K562 (cell line): ENCODE measurements around the gene SEC11A. TPM values are rescaled to one million over a fixed set of nuclear protein-coding genes. Genes with fewer than 3 reads are reported as not detected.

ENCODE experiments used
- ATAC-seq: fragments of 200-7000 bp; cut with Tn5 transposase; 3 replicates; pipeline ENCODE4 v1.9.1; 2020; ENCODE audit warnings: moderate library complexity
- BruUV-seq: library from RNA; stranded (reverse); fragments of 400-500 nt; replicated peaks from 2 replicates; lab custom pipeline; 2021; lab: Mats Ljungman, UMichigan
- CTCF ChIA-PET: fragments of 300-600 bp; formaldehyde crosslinking; extraction: SDS; loops from one replicate; lab custom pipeline; 2021; ENCODE audit warnings: low intra/inter-chr PET ratio; lab: Yijun Ruan, JAX
- POLR2A ChIA-PET: fragments of 300-600, 350-650 bp; sonication (Branson Sonifier 250); formaldehyde crosslinking; extraction: SDS; loops from one replicate; lab custom pipeline; 2021; ENCODE audit warnings: antibody characterized with exemption, inconsistent platforms; lab: Yijun Ruan, JAX
- DNase-seq, 4 experiments: peaks; one replicate each; pipeline versions ENCODE4 v3.0.0 to v3.0.0-alpha.2; 2011 to 2018; ENCODE audit warnings: low spot score in 3 of 4, mixed read lengths in 3 of 4; ENCODE audit errors: extremely low read depth in 1 of 4
- FAIRE-seq: peaks from 2 replicates; lab custom pipeline; 2011; peaks lifted over from hg19 to GRCh38; lab: Jason Lieb, UNC
- H2AFZ ChIP-seq: 2 replicates; pipeline ENCODE4 v1.6.0; 2011; ENCODE audit warnings: low read depth, low read length, control low read depth, inconsistent platforms
- H3K27ac ChIP-seq: fragments of 200-600 bp; 3 replicates; pipeline ENCODE4 v1.8.0; 2011; ENCODE audit warnings: low read depth, mild to moderate bottlenecking, control low read depth, inconsistent platforms, low read length, moderate library complexity, mixed read lengths; ENCODE audit errors: extremely low read depth
- H3K27me3 ChIP-seq, 2 experiments: fragments of 300-600 bp in 1 of 2; 2 replicates in 1 of 2; 3 replicates in 1 of 2; pipeline versions ENCODE4 v1.6.0 to v1.8.0; 2011; ENCODE audit warnings: inconsistent platforms in 2 of 2, low read length in 2 of 2, mild to moderate bottlenecking in 1 of 2, mixed read lengths in 1 of 2, moderate library complexity in 1 of 2; ENCODE audit not compliant: control insufficient read depth in 2 of 2, insufficient read depth in 2 of 2
- H3K36me3 ChIP-seq: fragments of 300-600 bp; 3 replicates; pipeline ENCODE4 v1.8.0; 2011; ENCODE audit warnings: mild to moderate bottlenecking, low read length, inconsistent platforms; ENCODE audit not compliant: control insufficient read depth, insufficient read depth
- H3K4me1 ChIP-seq, 2 experiments: fragments of 200-600 bp in 1 of 2; replicated peaks in 1 of 2; 2 replicates in 1 of 2; 3 replicates in 1 of 2; pipeline versions ENCODE4 v1.5.1 to v1.8.0; 2011; ENCODE audit warnings: inconsistent platforms in 2 of 2, low read length in 2 of 2, mild to moderate bottlenecking in 1 of 2, mixed read lengths in 1 of 2, moderate library complexity in 1 of 2; ENCODE audit not compliant: control insufficient read depth in 2 of 2, insufficient read depth in 2 of 2
- H3K4me2 ChIP-seq: 2 replicates; pipeline ENCODE4 v1.6.1; 2011; ENCODE audit warnings: low read length, control low read depth, inconsistent platforms, mixed read lengths; ENCODE audit not compliant: insufficient read depth
- H3K4me3 ChIP-seq: fragments of 200-600 bp; sonication (generic), shearing (Covaris generic); 2 replicates; pipeline ENCODE4 v1.5.1; 2016; ENCODE audit warnings: control low read depth, inconsistent platforms
- H3K79me2 ChIP-seq: fragments of 200-600 bp; 3 replicates; pipeline ENCODE4 v1.8.0; 2011; ENCODE audit warnings: low read length, inconsistent platforms; ENCODE audit not compliant: control insufficient read depth, insufficient read depth
- H3K9ac ChIP-seq, 2 experiments: 2 replicates each; pipeline versions ENCODE4 v1.6.0 to v1.6.1; 2011; ENCODE audit warnings: low read depth in 2 of 2, low read length in 2 of 2, control low read depth in 1 of 2, inconsistent platforms in 1 of 2, mild to moderate bottlenecking in 1 of 2, mixed read lengths in 1 of 2; ENCODE audit not compliant: insufficient read depth in 1 of 2
- H3K9me1 ChIP-seq: one replicate; pipeline ENCODE4 v1.6.0; 2011; ENCODE audit warnings: inconsistent platforms, mild to moderate bottlenecking, low read length, moderate library complexity; ENCODE audit not compliant: control insufficient read depth, insufficient read depth
- H3K9me3 ChIP-seq: replicated peaks from 2 replicates; pipeline ENCODE4 v1.5.1; 2011; ENCODE audit warnings: low read depth, low read length, inconsistent platforms; ENCODE audit not compliant: control insufficient read depth, insufficient read depth
- H4K20me1 ChIP-seq: replicated peaks from 2 replicates; pipeline ENCODE4 v1.6.1; 2011; ENCODE audit warnings: low read length, inconsistent platforms, mixed read lengths; ENCODE audit not compliant: control insufficient read depth, insufficient read depth
- C11orf30 ChIP-seq: fragments of 450-650 bp; IDR thresholded peaks from 2 replicates; pipeline ENCODE4 v1.6.1; 2016; ENCODE audit warnings: low read depth, mild to moderate bottlenecking
- CAMTA2 ChIP-seq: fragments of 250-450 bp; sonication (Bioruptor Pico); conservative IDR thresholded peaks from 2 replicates; pipeline ENCODE4 v1.5.1; 2022
- ELF4 ChIP-seq: fragments of 450-650 bp; formaldehyde crosslinking; IDR thresholded peaks from 2 replicates; pipeline ENCODE4 v1.4.0; 2022; ENCODE audit warnings: missing genetic modification characterization
- MAFG ChIP-seq: fragments of 450-650 bp; conservative IDR thresholded peaks from 2 replicates; pipeline ENCODE4 v1.6.1; 2016; ENCODE audit warnings: missing genetic modification characterization, missing compliant biosample characterization
- PHF8 ChIP-seq: fragments of 200-600 bp; sonication (generic); IDR thresholded peaks from 2 replicates; pipeline ENCODE4 v1.6.1; 2012; ENCODE audit warnings: mixed run types, mild to moderate bottlenecking, inconsistent platforms, low read length, moderate library complexity, borderline replicate concordance
- POLR2B ChIP-seq: fragments of 450-650 bp; IDR thresholded peaks from 2 replicates; pipeline ENCODE4 v1.6.1; 2018; ENCODE audit warnings: low read depth; ENCODE audit not compliant: partially characterized antibody
- RBM15 ChIP-seq: fragments of 200-400 bp; formaldehyde crosslinking; IDR thresholded peaks from 2 replicates; pipeline ENCODE4 v1.6.1; 2018; ENCODE audit warnings: mild to moderate bottlenecking, low read length, moderate library complexity; ENCODE audit not compliant: insufficient read depth
- SMAD1 ChIP-seq: fragments of 150-350 bp; IDR thresholded peaks from 2 replicates; pipeline ENCODE4 v1.6.1; 2014; ENCODE audit warnings: low read length, low read depth; ENCODE audit not compliant: partially characterized antibody
- ZC3H4 ChIP-seq: sonication (generic); formaldehyde crosslinking; IDR thresholded peaks from 2 replicates; pipeline ENCODE4 v1.9.0; 2021; ENCODE audit warnings: missing genetic modification reagents, borderline replicate concordance
- ZNF316 ChIP-seq: fragments of 450-650 bp; IDR thresholded peaks from 2 replicates; pipeline ENCODE4 v1.6.1; 2016
- ZNF444 ChIP-seq: fragments of 250-450 bp; sonication (Bioruptor Pico); IDR thresholded peaks from 2 replicates; pipeline ENCODE4 v1.4.0; 2020; ENCODE audit warnings: mild to moderate bottlenecking, moderate library complexity
- ZNF644 ChIP-seq: fragments of 200-800 bp; sonication (Bioruptor generic); IDR thresholded peaks from 2 replicates; pipeline ENCODE4 v1.6.1; 2016; ENCODE audit warnings: low read depth, missing genetic modification characterization, missing compliant biosample characterization
- ZNF778 ChIP-seq: fragments of 450-650 bp; formaldehyde crosslinking; IDR thresholded peaks from 2 replicates; pipeline ENCODE4 v1.4.0; 2020; ENCODE audit warnings: mild to moderate bottlenecking, moderate library complexity
- WGBS: fragments of 100-300 bp; shearing (Covaris generic); methylation state at CpG from one replicate; pipeline ENCODE4 v1.1.6; 2016; ENCODE audit warnings: low coverage, mixed read lengths; ENCODE audit not compliant: insufficient coverage; ENCODE audit errors: missing lambda C conversion rate; 5-methylcytosine and 5-hydroxymethylcytosine counted together
- in situ Hi-C: fragments of 300-500 bp; cut with MboI; formaldehyde crosslinking; loops from 4 replicates; pipeline ENCODE4 v1.15.0; 2018; ENCODE audit warnings: inconsistent platforms, mixed read lengths
- intact Hi-C: fragments of 100-400 bp; cut with micrococcal nuclease; formaldehyde crosslinking; loops from 2 replicates; pipeline ENCODE4 v1.14.2; 2022
- polyA plus RNA-seq, 8 experiments: library from polyadenylated mRNA; depleted of rRNA in 4 of 8; stranded (reverse) in 5 of 8; unstranded in 3 of 8; fragments of >200 nt; fragmentation: Nextera tagmentation in 2 of 8; fragmentation: Illumina TruSeq in 1 of 8; extraction: Ambion mirVana in 2 of 8; extraction: Trizol in 1 of 8; gene quantifications; 2 replicates each; pipeline versions ENCODE4 v1.2.1 to v1.2.3, GENCODE V29; 2011 to 2014; ENCODE audit warnings: inconsistent platforms in 1 of 8, missing spikeins in 1 of 8
- total RNA-seq, 7 experiments: library from RNA; depleted of rRNA in 6 of 7; stranded (reverse); fragments of >200 nt in 6 of 7; fragmentation: Illumina TruSeq in 2 of 7; extraction: Trizol in 2 of 7; gene quantifications; 2 replicates each; pipeline versions ENCODE4 v1.2.1 to v1.2.3, GENCODE V29; 2011 to 2021; ENCODE audit warnings: low replicate concordance in 1 of 7

SEC11A gene
- total and polyA plus RNA-seq, 9 of the 15 experiments (the other 6 are each of a cell fraction or from before 2014, with no cell fraction given) = 175 to 310 (median 229) TPM

GRCh38 chr15:84737005-84737404 is 21.1 kb upstream of the SEC11A start:
- H3K4me1 ChIP-seq = peaks cover 10 to 23% of the 10 kb centered on the region in 2 experiments
- BruUV-seq = no TSS peak

GRCh38 chr15:84736375-84736774 is 20.4 kb upstream of the SEC11A start:
- 94% methylated on average over 5 of the region's 5 CpGs for WGBS
- TF ChIP-seq ZNF316 (no peak), ZC3H4 (CRISPR knock-in tag) (no peak), ZNF444 (CRISPR knock-in tag) (no peak), ZNF778 (CRISPR knock-in tag) (no peak)
- ChIA-PET POLR2A (interaction anchor here (1.8 to 4.3 kb wide), 3 partner anchors 8 to 88 kb away, joined by 10 to 43 read pairs (median 11); partner anchors contain the start of gene SEC11A), CTCF (no interaction called here)
- DNase-seq (no peak), ATAC-seq (no peak), FAIRE-seq (no peak)
- Histone ChIP-seq H3K27ac (no peak overlapping the region), H3K9me3 (no peaks in the 10 kb centered on the region), H4K20me1 (no peaks in the 10 kb centered on the region), H3K4me2 (no peak overlapping the region), H3K4me3 (no peak overlapping the region), H3K79me2 (no peaks in the 10 kb centered on the region), H3K9me1 (no peaks in the 10 kb centered on the region), H3K27me3 (no peaks in the 10 kb centered on the region), H2AFZ (no peak overlapping the region), H3K36me3 (no peaks in the 10 kb centered on the region), H3K4me1 (peaks cover 10 to 23% of the 10 kb centered on the region in 2 experiments), H3K9ac (no peak overlapping the region)
- BruUV-seq = no TSS peak
- intact Hi-C loops = no loop called here
- in situ Hi-C loops = no loop called here

More at GRCh38 chr15:84737005-84737404, 21.1 kb upstream of the SEC11A start:
- no peaks in the 10 kb centered on the region for H3K9me3 ChIP-seq
- DNase-seq (no peak), FAIRE-seq (no peak), ATAC-seq (no peak)
- intact Hi-C loops = no loop called here
- POLR2A ChIA-PET = interaction anchor here (0.7 kb wide), 2 partner anchors 14 to 21 kb away, joined by 3 read pairs; partner anchors contain the start of gene SEC11A
- no peak overlapping the region for H2AFZ ChIP-seq
- H3K4me2 ChIP-seq = no peak overlapping the region
- no peaks in the 10 kb centered on the region for H3K79me2 ChIP-seq
- TF ChIP-seq ELF4 (no peak), RBM15 (no peak), PHF8 (no peak), ZNF644 (tag) (no peak), C11orf30 (no peak), SMAD1 (no peak), POLR2B (no peak), MAFG (tag) (no peak), CAMTA2 (CRISPR knock-in tag) (no peak)
- no peak overlapping the region for H3K9ac ChIP-seq
- H3K9me1 ChIP-seq = no peaks in the 10 kb centered on the region
- in situ Hi-C loops = no loop called here
- no peaks in the 10 kb centered on the region for H4K20me1 ChIP-seq
- no peaks in the 10 kb centered on the region for H3K27me3 ChIP-seq
- H3K4me3 ChIP-seq = no peak overlapping the region
- CTCF ChIA-PET = no interaction called here
- no peaks in the 10 kb centered on the region for H3K36me3 ChIP-seq
- WGBS = 31% methylated on average over 2 of the region's 2 CpGs
- H3K27ac ChIP-seq = no peak overlapping the region
